Measurements from ENCODE around the gene H2BK1.

- TF ChIP-seq CTCF (IDR thresholded peaks at IDR 0.05): no peak
- no peak for TF ChIP-seq POLR2A (IDR thresholded peaks at IDR 0.05)
Measured at GRCh38 chr7:151194188-151194587, 16.1 kb downstream of the H2BK1 start.
